Muscle layer of colon (tissue), 2 donors: ENCODE measurements around the gene KRTAP17-1.

Experiments used
- H3K27ac ChIP-seq: one replicate; pipeline ENCODE4 v1.7.0; 2013; ENCODE audit warnings: low read depth, mild to moderate bottlenecking, low read length, moderate library complexity
- H3K27me3 ChIP-seq, 2 donors: one replicate each; pipeline ENCODE4 v1.7.0; 2013; ENCODE audit warnings: low read length in 2 of 2, mild to moderate bottlenecking in 2 of 2; ENCODE audit not compliant: insufficient read depth in 2 of 2, control insufficient read depth in 1 of 2
- H3K36me3 ChIP-seq: one replicate; pipeline ENCODE4 v1.7.0; 2013; ENCODE audit warnings: mild to moderate bottlenecking, low read length; ENCODE audit not compliant: insufficient read depth
- H3K4me1 ChIP-seq: one replicate; pipeline ENCODE4 v1.7.0; 2013; ENCODE audit warnings: mild to moderate bottlenecking, low read length; ENCODE audit not compliant: insufficient read depth
- H3K4me3 ChIP-seq, 2 donors: one replicate each; pipeline ENCODE4 v1.7.0; 2013; ENCODE audit warnings: low read length in 2 of 2, low read depth in 1 of 2, mild to moderate bottlenecking in 1 of 2, moderate library complexity in 1 of 2
- H3K9ac ChIP-seq: one replicate; pipeline ENCODE4 v1.7.0; 2013; ENCODE audit warnings: low read length
- H3K9me3 ChIP-seq: one replicate; pipeline ENCODE4 v1.7.0; 2013; ENCODE audit warnings: mild to moderate bottlenecking, low read length
- donor health status: abdominal sarcoma.
- donor health status: Adenocarcinoma of cecum.

Gene KRTAP17-1

GRCh38 chr17:41318231-41318630, 2.7 kb upstream of the KRTAP17-1 start:
- Histone ChIP-seq H3K9me3 (no peaks in the 10 kb centered on the region), H3K9ac (no peak overlapping the region), H3K4me1 (no peaks in the 10 kb centered on the region), H3K27ac (no peak overlapping the region), H3K27me3 (no peaks in the 10 kb centered on the region), H3K4me3 (no peak overlapping the region), H3K36me3 (no peaks in the 10 kb centered on the region)

DNA sequence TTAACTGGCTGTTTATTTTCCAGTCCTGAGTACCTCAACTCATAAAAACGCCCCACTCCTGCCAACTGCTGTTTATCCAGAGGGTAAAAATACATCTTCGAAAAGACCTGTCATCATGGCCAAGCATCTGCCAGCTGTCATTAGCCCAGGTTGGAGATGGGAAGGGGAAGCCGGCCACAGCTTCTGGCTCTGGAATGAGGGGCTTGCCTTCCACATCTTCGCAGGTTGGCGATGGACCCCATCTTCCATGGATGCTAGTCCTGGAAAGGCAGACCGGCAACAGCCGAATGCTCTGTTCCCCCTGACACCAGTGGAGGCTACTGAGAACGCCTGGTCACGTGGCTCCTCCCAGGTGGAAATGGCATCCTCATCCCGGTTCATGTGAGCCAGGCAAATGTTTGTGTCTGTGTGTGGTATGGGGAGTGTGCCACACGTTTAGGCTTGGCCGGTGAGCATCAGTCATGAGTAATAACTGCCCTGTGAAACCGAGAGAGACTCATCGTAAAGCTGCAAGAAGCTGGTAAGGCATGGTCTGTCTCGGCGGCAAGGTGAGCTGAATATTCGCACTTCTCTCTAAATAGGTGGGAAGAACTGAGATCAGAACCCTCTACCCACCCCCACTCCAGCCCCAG, 420 bp upstream of the KRTAP17-1 start:
- Histone ChIP-seq H3K4me3 (no peak overlapping the region), H3K9me3 (no peaks in the 10 kb centered on the region), H3K27ac (no peak overlapping the region), H3K4me1 (no peaks in the 10 kb centered on the region), H3K36me3 (no peaks in the 10 kb centered on the region), H3K9ac (no peak overlapping the region), H3K27me3 (no peaks in the 10 kb centered on the region)

- Histone ChIP-seq H3K36me3 (no peaks in the 10 kb centered on the region), H3K4me1 (no peaks in the 10 kb centered on the region), H3K27ac (no peak overlapping the region), H3K9me3 (no peaks in the 10 kb centered on the region), H3K27me3 (no peaks in the 10 kb centered on the region), H3K4me3 (no peak overlapping the region), H3K9ac (no peak overlapping the region)
Measured at GRCh38 chr17:41311111-41311510, 4.4 kb downstream of the KRTAP17-1 start.

DNA sequence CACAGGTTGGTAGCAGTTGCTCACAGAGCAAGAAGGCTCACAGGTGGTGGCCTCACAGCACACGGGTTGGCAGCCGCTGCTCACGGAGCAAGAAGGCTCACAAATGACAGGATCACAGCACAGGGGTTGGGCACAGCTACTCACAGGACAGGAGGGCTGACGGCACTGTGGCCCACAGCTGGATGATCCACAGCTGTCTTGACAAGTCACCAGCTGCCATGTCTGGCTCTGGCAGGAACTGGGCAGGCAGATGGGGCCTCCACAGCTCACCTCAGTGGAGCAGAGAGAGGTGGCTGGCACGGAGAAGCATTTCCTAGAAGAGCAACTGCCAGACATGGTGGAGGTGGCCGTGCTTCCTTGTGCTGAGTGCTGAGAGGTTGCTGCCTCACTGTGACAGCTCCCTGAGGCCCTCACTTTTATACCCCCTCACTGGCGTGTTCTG, 6.6 kb downstream of the KRTAP17-1 start, which contains the start of gene KRTAP16-1:
TSS of gene KRTAP16-1 (minus strand) at position 392 of the 442 bp plus-strand sequence. CDS start at position 336, 56 bp downstream.
- H3K27me3 ChIP-seq, result no peaks in the 10 kb centered on the region
- H3K36me3 ChIP-seq, result no peaks in the 10 kb centered on the region
- H3K9me3 ChIP-seq, result no peaks in the 10 kb centered on the region
- H3K4me3 ChIP-seq, result no peak within 1 kb of the TSS
- no peak within 1 kb of the TSS for H3K9ac ChIP-seq
- no peaks in the 10 kb centered on the region for H3K4me1 ChIP-seq
- H3K27ac ChIP-seq, result no peak within 1 kb of the TSS

DNA sequence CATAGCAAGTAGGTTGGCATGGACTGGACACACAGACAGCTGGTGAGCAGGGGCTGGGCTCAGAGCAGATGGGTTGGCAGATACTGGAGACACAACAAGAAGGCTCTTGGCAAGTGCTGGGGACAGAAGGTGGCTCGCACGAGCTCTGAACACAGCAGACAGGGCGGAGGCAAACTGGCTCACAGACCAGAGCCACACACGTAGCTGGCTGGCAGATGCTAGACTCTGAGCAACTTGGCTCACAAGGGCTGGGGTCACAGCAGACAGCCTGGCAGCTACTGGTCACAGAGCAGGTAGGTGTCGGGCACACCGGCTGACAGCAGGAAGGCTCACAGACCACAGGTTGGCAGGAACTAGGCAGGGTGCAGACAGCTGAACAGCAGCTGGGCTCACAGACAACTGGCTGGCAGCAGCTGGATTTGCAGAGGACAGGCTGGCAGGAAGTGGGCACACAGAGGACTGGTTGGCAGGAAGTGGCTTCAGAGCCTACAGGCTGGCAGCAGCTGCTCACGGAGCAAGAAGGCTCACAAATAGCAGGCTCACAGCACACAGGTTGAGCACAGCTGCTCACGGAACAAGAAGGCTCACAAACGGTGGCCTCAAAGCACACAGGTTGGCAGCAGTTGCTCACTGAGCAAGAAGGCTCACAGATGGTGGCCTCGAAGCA, 7.1 kb downstream of the KRTAP17-1 start:
- Histone ChIP-seq H3K9ac (no peak overlapping the region), H3K27me3 (no peaks in the 10 kb centered on the region), H3K36me3 (no peaks in the 10 kb centered on the region), H3K4me1 (no peaks in the 10 kb centered on the region), H3K4me3 (no peak overlapping the region), H3K9me3 (no peaks in the 10 kb centered on the region), H3K27ac (no peak overlapping the region)

- Histone ChIP-seq H3K27me3 (no peaks in the 10 kb centered on the region), H3K9me3 (no peaks in the 10 kb centered on the region), H3K9ac (no peak overlapping the region), H3K4me3 (no peak overlapping the region), H3K4me1 (no peaks in the 10 kb centered on the region), H3K36me3 (no peaks in the 10 kb centered on the region), H3K27ac (no peak overlapping the region)
Measured at GRCh38 chr17:41307647-41308046, 7.9 kb downstream of the KRTAP17-1 start.

GRCh38 chr17:41304091-41304490, 11.4 kb downstream of the KRTAP17-1 start:
- Histone ChIP-seq H3K9me3 (no peaks in the 10 kb centered on the region), H3K4me3 (no peak overlapping the region), H3K9ac (no peak overlapping the region), H3K27ac (no peak overlapping the region), H3K36me3 (no peaks in the 10 kb centered on the region), H3K4me1 (no peaks in the 10 kb centered on the region), H3K27me3 (no peaks in the 10 kb centered on the region)

DNA sequence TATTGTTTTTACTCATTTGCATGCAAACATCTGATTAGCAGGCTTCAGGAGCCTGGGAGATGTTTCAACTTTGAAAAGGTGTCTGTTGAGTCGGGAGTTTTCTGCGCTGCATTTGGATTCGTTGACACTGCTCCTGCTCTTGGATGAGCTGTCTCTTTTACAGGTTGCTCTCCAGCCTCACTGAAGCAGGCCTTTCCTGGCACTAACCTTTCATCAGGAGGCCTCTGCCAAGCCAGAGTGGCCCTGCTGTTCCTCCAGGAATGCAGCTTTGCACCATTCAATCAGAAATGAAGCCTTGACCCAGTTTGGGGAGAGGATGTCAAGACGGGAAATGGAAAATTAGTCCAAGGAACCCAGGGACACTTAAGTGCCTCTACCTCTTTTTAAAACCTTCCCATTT, 12.5 kb downstream of the KRTAP17-1 start:
- Histone ChIP-seq H3K9ac (no peak overlapping the region), H3K27me3 (no peaks in the 10 kb centered on the region), H3K9me3 (no peaks in the 10 kb centered on the region), H3K4me1 (no peaks in the 10 kb centered on the region), H3K27ac (no peak overlapping the region), H3K4me3 (no peak overlapping the region), H3K36me3 (no peaks in the 10 kb centered on the region)

- Histone ChIP-seq H3K9ac (no peak within 1 kb of the TSS), H3K27me3 (no peaks in the 10 kb centered on the region), H3K9me3 (no peaks in the 10 kb centered on the region), H3K4me3 (no peak within 1 kb of the TSS), H3K4me1 (no peaks in the 10 kb centered on the region), H3K36me3 (no peaks in the 10 kb centered on the region), H3K27ac (no peak within 1 kb of the TSS)
Measured at GRCh38 chr17:41301916-41302901, 13.3 kb downstream of the KRTAP17-1 start, which contains the start of gene KRTAP29-1. Gene KRTAP29-1 (minus strand): TSS chr17:41302851. CDS start chr17:41302851, 0 bp downstream.

- no peak overlapping the region for H3K4me3 ChIP-seq
- no peaks in the 10 kb centered on the region for H3K36me3 ChIP-seq
- no peaks in the 10 kb centered on the region for H3K27me3 ChIP-seq
- H3K4me1 ChIP-seq, result no peaks in the 10 kb centered on the region
- no peak overlapping the region for H3K27ac ChIP-seq
- H3K9me3 ChIP-seq, result no peaks in the 10 kb centered on the region
- H3K9ac ChIP-seq, result no peak overlapping the region
Measured at GRCh38 chr17:41301204-41301790, 14.2 kb downstream of the KRTAP17-1 start.
